ENCODE data around the gene ZNF618. TPM values are rescaled to one million over a fixed set of nuclear protein-coding genes. Genes with fewer than 3 reads are reported as not detected.

The ZNF618 gene
- total RNA-seq, 1 experiment from 2014 or later: 4.2 TPM

- H3K27me3 ChIP-seq (ENCODE audit: low read length): no peaks in the 10 kb centered on the region
- DNase-seq: peak; percentile 85
- no TSS peak for BruUV-seq (replicated peaks)
- CTCF ChIA-PET: no interaction called here
- peak; percentile 91 for ATAC-seq
- H3K9ac ChIP-seq (ENCODE audit: low read length): 0 out of 2 replicates have a peak overlapping the region, but pooled peaks have one; percentile 3
- H3K79me2 ChIP-seq (ENCODE audit: low read length): 0 out of 2 replicates have a peak, but pooled peaks cover 4% of the 10 kb centered on the region
- H3K36me3 ChIP-seq (ENCODE audit: low read depth, low read length): no peaks in the 10 kb centered on the region
- H3K4me1 ChIP-seq (ENCODE audit: insufficient read depth, low read length): peaks cover 29% of the 10 kb centered on the region
- H3K4me3 ChIP-seq (ENCODE audit: low read length): no peak overlapping the region; the same call in 1 of the 2 replicates
- H3K4me2 ChIP-seq (ENCODE audit: low read length): peak overlapping the region; percentile 62
- POLR2A ChIA-PET (ENCODE audit: unreplicated experiment): no interaction called here
- TF ChIP-seq EZH2 (IDR thresholded peaks at IDR 0.05; ENCODE audit: low read length, unreplicated experiment) (no peak), CTCF (conservative IDR thresholded peaks at IDR 0.05; ENCODE audit: low read depth, low read length) (no peak), EZH2phosphoT487 (IDR thresholded peaks at IDR 0.05; ENCODE audit: borderline replicate concordance, low read length) (no peak)
- H3K9me3 ChIP-seq (ENCODE audit: low read length): no peaks in the 10 kb centered on the region
- H3F3A ChIP-seq (ENCODE audit: low read length, unreplicated experiment): no peaks in the 10 kb centered on the region
- intact Hi-C loops (cut with micrococcal nuclease): no loop called here
- H2AFZ ChIP-seq (ENCODE audit: low read length): peak overlapping the region; percentile 38; the same call in 1 of the 2 replicates
- H4K20me1 ChIP-seq (ENCODE audit: low read length): no peaks in the 10 kb centered on the region
- no peaks in the 10 kb centered on the region for H3K9me2 ChIP-seq (replicated peaks; ENCODE audit: low read length)
- peak overlapping the region; percentile 68 for H3K27ac ChIP-seq (ENCODE audit: low read length)
Measured at GRCh38 chr9:113957821-113958341, 81.8 kb downstream of the ZNF618 start.

- intact Hi-C loops (cut with micrococcal nuclease): no loop called here
- CTCF ChIA-PET: no interaction called here
- BruUV-seq (replicated peaks): no TSS peak
- Histone ChIP-seq H3K27ac (ENCODE audit: low read length) (peak overlapping the region; percentile 68), H3F3A (ENCODE audit: low read length, unreplicated experiment) (no peaks in the 10 kb centered on the region), H4K20me1 (ENCODE audit: low read length) (no peaks in the 10 kb centered on the region), H2AFZ (ENCODE audit: low read length) (no peak overlapping the region), H3K27me3 (ENCODE audit: low read length) (no peaks in the 10 kb centered on the region), H3K9ac (ENCODE audit: low read length) (no peak overlapping the region), H3K4me2 (ENCODE audit: low read length) (peak overlapping the region; percentile 62), H3K36me3 (ENCODE audit: low read depth, low read length) (no peaks in the 10 kb centered on the region), H3K9me3 (ENCODE audit: low read length) (no peaks in the 10 kb centered on the region), H3K4me1 (ENCODE audit: insufficient read depth, low read length) (peaks cover 29% of the 10 kb centered on the region), H3K79me2 (ENCODE audit: low read length) (0 out of 2 replicates have a peak, but pooled peaks cover 4% of the 10 kb centered on the region), H3K4me3 (ENCODE audit: low read length) (no peak overlapping the region), H3K9me2 (replicated peaks; ENCODE audit: low read length) (no peaks in the 10 kb centered on the region)
- no peak for ATAC-seq
- no peak for DNase-seq
- POLR2A ChIA-PET (ENCODE audit: unreplicated experiment): no interaction called here
- TF ChIP-seq EZH2 (IDR thresholded peaks at IDR 0.05; ENCODE audit: low read length, unreplicated experiment) (no peak), EZH2phosphoT487 (IDR thresholded peaks at IDR 0.05; ENCODE audit: borderline replicate concordance, low read length) (no peak), CTCF (conservative IDR thresholded peaks at IDR 0.05; ENCODE audit: low read depth, low read length) (no peak)
Measured at GRCh38 chr9:113958556-113958955, 82.4 kb downstream of the ZNF618 start.

DNA sequence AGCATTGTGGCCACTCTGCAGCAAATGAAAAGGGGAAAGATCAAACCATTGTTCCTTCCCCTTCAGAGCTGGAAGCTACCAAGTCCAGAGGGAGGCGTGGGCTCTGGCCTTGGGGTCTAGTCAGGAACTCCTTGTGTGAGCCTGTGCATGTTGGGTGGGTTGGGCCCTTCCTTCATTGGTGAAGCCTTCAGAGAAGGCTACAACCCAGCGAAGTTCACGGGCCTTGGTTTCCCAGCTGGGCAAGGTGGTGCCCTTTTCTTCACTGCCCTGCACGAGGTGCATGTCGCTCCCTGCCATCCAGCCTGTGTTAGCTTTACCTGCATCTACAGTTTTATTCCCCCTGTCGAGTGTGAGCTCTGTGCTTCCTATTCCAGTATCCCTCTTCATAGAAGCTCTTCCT lies 84.7 kb downstream of the ZNF618 start:
- Histone ChIP-seq H3K27ac (ENCODE audit: low read length) (no peak overlapping the region), H3K27me3 (ENCODE audit: low read length) (no peaks in the 10 kb centered on the region), H3K79me2 (ENCODE audit: low read length) (0 out of 2 replicates have a peak, but pooled peaks cover 4% of the 10 kb centered on the region), H3K36me3 (ENCODE audit: low read depth, low read length) (no peaks in the 10 kb centered on the region), H3F3A (ENCODE audit: low read length, unreplicated experiment) (no peaks in the 10 kb centered on the region), H3K4me1 (ENCODE audit: insufficient read depth, low read length) (peaks cover 20% of the 10 kb centered on the region), H3K4me3 (ENCODE audit: low read length) (no peak overlapping the region), H3K9me2 (replicated peaks; ENCODE audit: low read length) (no peaks in the 10 kb centered on the region), H3K9ac (ENCODE audit: low read length) (no peak overlapping the region), H3K9me3 (ENCODE audit: low read length) (no peaks in the 10 kb centered on the region), H2AFZ (ENCODE audit: low read length) (no peak overlapping the region), H3K4me2 (ENCODE audit: low read length) (no peak overlapping the region), H4K20me1 (ENCODE audit: low read length) (no peaks in the 10 kb centered on the region)
- DNase-seq (no peak), ATAC-seq (no peak)
- intact Hi-C loops (cut with micrococcal nuclease): no loop called here
- no peak for TF ChIP-seq EZH2phosphoT487 (IDR thresholded peaks at IDR 0.05; ENCODE audit: borderline replicate concordance, low read length)
- no peak for TF ChIP-seq EZH2 (IDR thresholded peaks at IDR 0.05; ENCODE audit: low read length, unreplicated experiment)
- ChIA-PET POLR2A (ENCODE audit: unreplicated experiment) (no interaction called here), CTCF (no interaction called here)
- no TSS peak for BruUV-seq (replicated peaks)

Data from PC-3 (cell line).